Activated naive CD4-positive, alpha-beta T cell treated with anti-CD3 and anti-CD28 coated beads, Interleukin-2, amount 50 U/mL, for 72 hours (primary cell): ENCODE data around the gene EIPR1. TPM values are rescaled to one million over a fixed set of nuclear protein-coding genes. Genes with fewer than 3 reads are reported as not detected.

ENCODE experiments used
- ATAC-seq, 2 donors: fragments of 150-1000 bp; cut with Tn5 transposase; 2 replicates each; pipeline ENCODE4 v1.10.0; 2021; ENCODE audit warnings: mild to moderate bottlenecking in 2 of 2, moderate library complexity in 2 of 2
- DNase-seq, 2 donors: peaks; one replicate each; pipeline ENCODE4 v3.0.0; 2021 to 2022; ENCODE audit warnings: low spot score in 2 of 2
- H3K27ac Mint-ChIP-seq, 2 donors: one replicate each; pipeline ENCODE4 v1.8.0; 2022; ENCODE audit warnings: mild to moderate bottlenecking in 2 of 2, mixed read lengths in 2 of 2
- H3K36me3 Mint-ChIP-seq, 2 donors: one replicate each; pipeline ENCODE4 v1.8.0; 2022; ENCODE audit warnings: mixed read lengths in 2 of 2
- H3K9me3 Mint-ChIP-seq, 2 donors: one replicate each; pipeline ENCODE4 v1.8.0; 2022; ENCODE audit warnings: mixed read lengths in 2 of 2
- total RNA-seq, 2 donors: library from RNA; stranded (reverse); gene quantifications; one replicate each; pipeline ENCODE4 v1.2.3, GENCODE V29; 2022

EIPR1 gene
- total RNA-seq, 2 donors from 2014 or later: 28.0 to 43.6 TPM

GRCh38 chr2:3266925-3267867 is 110.4 kb downstream of the EIPR1 start:
- Mint-ChIP-seq H3K36me3 (peaks cover 5 to 11% of the 10 kb centered on the region in 2 donors), H3K9me3 (peaks cover 0 to 7% of the 10 kb centered on the region in 2 donors), H3K27ac (no peak overlapping the region)
- ATAC-seq (no peak), DNase-seq (no peak)

- H3K27ac Mint-ChIP-seq: peak overlapping the region in 1 of 2 donors; percentile 48
- DNase-seq: no peak
These were observed 111.4 kb downstream of the EIPR1 start for GRCh38 chr2:3265981-3266924.

DNA sequence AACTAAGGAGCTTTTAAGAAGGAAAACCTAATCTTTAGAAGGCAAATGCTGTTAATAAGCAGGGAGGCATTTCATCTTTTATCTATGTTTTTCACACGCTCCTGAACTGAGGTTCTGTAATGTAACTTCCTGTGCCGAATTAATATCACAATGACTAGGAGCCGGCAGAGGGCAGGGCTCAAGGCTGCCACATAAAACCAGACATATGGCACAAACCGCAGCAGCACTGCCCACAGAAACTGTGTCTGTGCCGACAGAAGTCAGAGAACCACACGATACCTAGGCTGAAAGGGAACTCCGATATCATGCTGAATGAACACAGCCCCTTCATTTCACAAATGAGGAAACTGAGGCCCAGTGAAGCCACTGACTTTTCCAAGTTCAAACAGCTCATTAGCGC is 112.1 kb downstream of the EIPR1 start:
- Mint-ChIP-seq H3K36me3 (peaks cover 0 to 5% of the 10 kb centered on the region in 2 donors), H3K27ac (peak overlapping the region in 1 of 2 donors; percentile 48), H3K9me3 (no peaks in the 10 kb centered on the region)
- ATAC-seq: no peak
- DNase-seq: no peak

More at GRCh38 chr2:3265981-3266924, 111.4 kb downstream of the EIPR1 start:
- ATAC-seq: no peak
- peaks cover 0 to 5% of the 10 kb centered on the region in 2 donors for H3K9me3 Mint-ChIP-seq
- H3K36me3 Mint-ChIP-seq: peaks cover 0 to 11% of the 10 kb centered on the region in 2 donors

GRCh38 chr2:3264010-3264744 is 113.4 kb downstream of the EIPR1 start:
- peaks cover 0 to 5% of the 10 kb centered on the region in 2 donors for H3K36me3 Mint-ChIP-seq
- H3K27ac Mint-ChIP-seq: no peak overlapping the region
- H3K9me3 Mint-ChIP-seq: no peaks in the 10 kb centered on the region
- ATAC-seq (no peak), DNase-seq (no peak)

DNA sequence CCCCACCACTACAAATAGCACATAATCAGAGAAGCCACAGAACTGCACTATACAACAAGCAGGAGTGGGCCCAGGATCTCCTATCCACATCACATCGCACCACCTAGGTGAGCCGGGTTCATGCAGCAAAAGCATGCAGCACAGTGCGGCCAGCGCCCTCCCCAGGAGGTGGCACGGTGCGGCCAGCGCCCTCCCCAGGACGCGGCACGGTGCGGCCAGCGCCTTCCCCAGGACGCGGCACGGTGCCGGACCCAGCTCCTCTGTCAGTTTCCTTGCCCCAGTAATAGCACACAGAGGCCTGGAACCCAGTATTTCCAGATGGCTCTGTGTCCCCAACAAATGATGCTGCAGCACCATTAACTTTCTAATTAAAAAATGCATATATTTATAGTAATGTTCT is 114.1 kb downstream of the EIPR1 start:
- no peak for ATAC-seq
- peaks cover 0 to 5% of the 10 kb centered on the region in 2 donors for H3K36me3 Mint-ChIP-seq
- no peaks in the 10 kb centered on the region for H3K9me3 Mint-ChIP-seq
- DNase-seq: no peak
- H3K27ac Mint-ChIP-seq: no peak overlapping the region

GRCh38 chr2:3262437-3263388 is 114.9 kb downstream of the EIPR1 start:
- DNase-seq: no peak
- Mint-ChIP-seq H3K9me3 (no peaks in the 10 kb centered on the region), H3K27ac (peak overlapping the region in 1 of 2 donors; percentile 87), H3K36me3 (peaks cover 2 to 7% of the 10 kb centered on the region in 2 donors)
- ATAC-seq: no peak

- Mint-ChIP-seq H3K9me3 (no peaks in the 10 kb centered on the region), H3K36me3 (peaks cover 6 to 13% of the 10 kb centered on the region in 2 donors), H3K27ac (no peak overlapping the region)
- ATAC-seq: no peak
- no peak for DNase-seq
These were observed 116.1 kb downstream of the EIPR1 start for GRCh38 chr2:3261511-3261910.

- Mint-ChIP-seq H3K9me3 (no peaks in the 10 kb centered on the region), H3K36me3 (peaks cover 8 to 16% of the 10 kb centered on the region in 2 donors), H3K27ac (no peak overlapping the region)
- ATAC-seq (no peak), DNase-seq (no peak)
These were observed 116.7 kb downstream of the EIPR1 start for GRCh38 chr2:3260959-3261358.

GRCh38 chr2:3257826-3258225 is 119.8 kb downstream of the EIPR1 start:
- Mint-ChIP-seq H3K27ac (no peak overlapping the region), H3K9me3 (no peaks in the 10 kb centered on the region), H3K36me3 (peaks cover 27 to 29% of the 10 kb centered on the region in 2 donors)
- DNase-seq (no peak), ATAC-seq (no peak)

DNA sequence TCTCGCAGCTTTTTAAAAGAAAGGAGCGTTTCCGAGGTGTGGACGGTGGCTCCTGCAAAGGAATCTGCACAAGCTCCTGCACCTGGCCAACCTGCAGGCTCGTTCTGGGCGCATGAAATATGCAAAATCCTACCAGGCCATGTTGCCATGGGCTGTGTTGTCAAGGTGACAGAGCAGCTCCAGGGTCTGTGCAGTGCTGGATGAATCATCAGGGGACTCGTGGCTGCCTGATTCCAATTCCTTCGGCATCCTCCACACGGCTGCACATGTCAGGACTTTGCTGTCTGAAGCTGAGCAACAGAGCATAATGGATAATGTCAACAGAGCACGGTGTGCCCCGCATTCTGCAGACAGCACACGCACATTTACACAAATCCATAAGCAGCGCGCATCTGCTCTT is 120.5 kb downstream of the EIPR1 start:
- Mint-ChIP-seq H3K27ac (no peak overlapping the region), H3K9me3 (no peaks in the 10 kb centered on the region), H3K36me3 (peaks cover 28 to 34% of the 10 kb centered on the region in 2 donors)
- no peak for ATAC-seq
- no peak for DNase-seq

GRCh38 chr2:3256605-3257004 is 121.0 kb downstream of the EIPR1 start:
- ATAC-seq (no peak), DNase-seq (no peak)
- no peaks in the 10 kb centered on the region for H3K9me3 Mint-ChIP-seq
- peaks cover 34 to 40% of the 10 kb centered on the region in 2 donors for H3K36me3 Mint-ChIP-seq
- no peak overlapping the region for H3K27ac Mint-ChIP-seq

DNA sequence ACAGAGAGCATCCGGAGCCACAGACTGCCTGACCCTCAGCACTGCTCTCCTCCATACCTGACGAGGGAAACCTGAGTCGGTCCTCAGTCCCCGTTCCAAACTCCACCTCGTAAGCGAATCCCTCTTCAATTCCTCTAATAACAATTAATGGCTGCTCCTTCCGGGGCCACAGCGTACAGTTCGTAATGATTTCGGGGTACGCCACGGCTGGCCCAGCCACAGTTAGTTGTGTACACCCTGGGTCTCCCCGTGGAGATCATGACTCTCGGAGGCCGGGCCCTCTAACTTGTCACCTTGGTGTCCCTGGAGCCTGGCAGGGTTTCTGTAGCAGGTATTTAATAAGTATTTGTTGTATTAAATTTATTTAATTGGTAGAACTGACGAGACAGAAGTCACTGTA is 121.5 kb downstream of the EIPR1 start:
- DNase-seq (no peak), ATAC-seq (no peak)
- H3K27ac Mint-ChIP-seq: no peak overlapping the region
- H3K36me3 Mint-ChIP-seq: peaks cover 38 to 44% of the 10 kb centered on the region in 2 donors
- no peaks in the 10 kb centered on the region for H3K9me3 Mint-ChIP-seq

- DNase-seq (no peak), ATAC-seq (no peak)
- Mint-ChIP-seq H3K36me3 (peaks cover 47 to 56% of the 10 kb centered on the region in 2 donors), H3K9me3 (peaks cover under 1 to 7% of the 10 kb centered on the region in 2 donors), H3K27ac (no peak overlapping the region)
These were observed 123.1 kb downstream of the EIPR1 start for GRCh38 chr2:3254442-3254941.

- no peak for ATAC-seq
- H3K9me3 Mint-ChIP-seq: peaks cover 6 to 12% of the 10 kb centered on the region in 2 donors
- DNase-seq: no peak
- peaks cover 52 to 61% of the 10 kb centered on the region in 2 donors for H3K36me3 Mint-ChIP-seq
- no peak overlapping the region for H3K27ac Mint-ChIP-seq
These were observed 123.6 kb downstream of the EIPR1 start for GRCh38 chr2:3253913-3254441.

DNA sequence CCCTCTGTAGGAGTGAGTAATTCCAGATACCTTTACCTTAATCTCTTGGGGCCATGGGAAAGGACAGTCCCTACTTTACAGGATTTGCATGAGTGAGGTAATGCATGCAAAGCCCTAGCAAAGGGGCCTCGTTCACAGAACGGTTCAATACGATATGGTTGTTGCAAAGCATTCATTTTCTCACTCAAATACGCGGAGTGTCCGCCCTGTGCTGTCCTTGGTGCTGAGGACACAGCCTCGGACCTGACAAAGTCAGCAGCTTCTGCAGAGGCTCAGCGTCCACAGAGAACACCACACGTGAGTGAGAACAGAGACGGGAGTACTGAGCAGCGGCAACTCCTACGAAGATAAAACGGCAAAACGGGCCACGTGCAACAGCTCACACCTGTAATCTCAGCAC is 125.7 kb downstream of the EIPR1 start:
- no peak for DNase-seq
- H3K36me3 Mint-ChIP-seq: peaks cover 56 to 72% of the 10 kb centered on the region in 2 donors
- no peak overlapping the region for H3K27ac Mint-ChIP-seq
- peaks cover 10 to 16% of the 10 kb centered on the region in 2 donors for H3K9me3 Mint-ChIP-seq
- no peak for ATAC-seq
